NCI-H1930 (cell line): ENCODE measurements around the gene KLK8.
A peak's percentile ranks its signal among the peaks of the same experiment; 100 is the strongest.
"Not testable (repeated sequence)": the region's sequence is repeated elsewhere in the genome, so short reads cannot be mapped to it uniquely, and the experiment has no call there.

ENCODE experiments used
- DNase-seq, 2 experiments: peaks; one replicate each; lab custom pipeline; 2025; lab: John Stamatoyannopoulos, UW

KLK8 gene

GRCh38 chr19:51016798-51017683, 15.6 kb upstream of the KLK8 start:
- DNase-seq = peak; percentile 58 to 61

- no peak for DNase-seq
Measured at GRCh38 chr19:51015691-51016267, 14.4 kb upstream of the KLK8 start.

GRCh38 chr19:51014242-51014641, 12.8 kb upstream of the KLK8 start:
- DNase-seq = no peak

GRCh38 chr19:51012661-51013190, 11.3 kb upstream of the KLK8 start:
- DNase-seq = no peak

GRCh38 chr19:51010066-51010795, 8.8 kb upstream of the KLK8 start:
- DNase-seq = no peak

GRCh38 chr19:51009061-51009891, 7.9 kb upstream of the KLK8 start:
- DNase-seq = no peak

GRCh38 chr19:51007488-51007887, 6.1 kb upstream of the KLK8 start:
- no peak for DNase-seq

- no peak for DNase-seq
Measured at GRCh38 chr19:51006406-51006805, 5.0 kb upstream of the KLK8 start.

- no peak for DNase-seq
Measured at GRCh38 chr19:51005248-51005647, 3.8 kb upstream of the KLK8 start.

GRCh38 chr19:51003316-51003715, 1.9 kb upstream of the KLK8 start:
- no peak for DNase-seq

GRCh38 chr19:51002542-51003311, 1.3 kb upstream of the KLK8 start:
- peak; percentile 69 to 78 for DNase-seq

- DNase-seq = no peak
Measured at GRCh38 chr19:51002089-51002532, 707 bp upstream of the KLK8 start.

GRCh38 chr19:51000981-51001380, 423 bp downstream of the KLK8 start:
- no peak for DNase-seq

- no peak for DNase-seq
Measured at GRCh38 chr19:51000426-51000825, 978 bp downstream of the KLK8 start.

GRCh38 chr19:50998686-50999085, 2.7 kb downstream of the KLK8 start:
- no peak for DNase-seq

GRCh38 chr19:50998061-50998460, 3.3 kb downstream of the KLK8 start:
- DNase-seq = no peak

- peak in 1 of 2 experiments; percentile 55 for DNase-seq
Measured at GRCh38 chr19:50994129-50994528, 7.3 kb downstream of the KLK8 start.

- DNase-seq = no peak
Measured at GRCh38 chr19:50992666-50993035, 8.8 kb downstream of the KLK8 start.

- not testable (repeated sequence) for DNase-seq
Measured at GRCh38 chr19:50984416-50984815, 17.0 kb downstream of the KLK8 start.

GRCh38 chr19:50983625-50984292, 17.6 kb downstream of the KLK8 start, which contains the start of gene KLK7:
Gene KLK7, minus strand, starts transcription at chr19:50983917. Its CDS starts 1,518 bp downstream, at chr19:50982399.
- DNase-seq = no peak
